GM19463 (cell line): ENCODE measurements around the gene EXOSC10.
"Not testable (repeated sequence)": the region's sequence is repeated elsewhere in the genome, so short reads cannot be mapped to it uniquely, and the experiment has no call there.

ENCODE experiments used
- ATAC-seq: cut with Tn5 transposase; IDR thresholded peaks from one replicate; pipeline ENCODE4 v1.9.1; 2021; ENCODE audit warnings: mild to moderate bottlenecking, moderate library complexity; ENCODE audit not compliant: unreplicated experiment

The EXOSC10 gene

GRCh38 chr1:11062965-11063401 is 36.7 kb downstream of the EXOSC10 start:
- ATAC-seq: no peak

GRCh38 chr1:11061652-11062365 is 37.9 kb downstream of the EXOSC10 start:
- no peak for ATAC-seq

GRCh38 chr1:11059968-11060830 is 39.5 kb downstream of the EXOSC10 start, which contains the start of gene SRM:
SRM (minus strand) TSS chr1:11060018; CDS start chr1:11059943, 75 bp downstream.
- ATAC-seq: peak; percentile 94

GRCh38 chr1:11059155-11059967 is 40.3 kb downstream of the EXOSC10 start:
- ATAC-seq: peak; percentile 13

- no peak for ATAC-seq
Measured at GRCh38 chr1:11058595-11059154, 41.0 kb downstream of the EXOSC10 start.

- no peak for ATAC-seq
Measured at GRCh38 chr1:11058026-11058425, 41.6 kb downstream of the EXOSC10 start.

- no peak for ATAC-seq
Measured at GRCh38 chr1:11057477-11057876, 42.2 kb downstream of the EXOSC10 start.

GRCh38 chr1:11056504-11056903 is 43.2 kb downstream of the EXOSC10 start:
- ATAC-seq: no peak

- ATAC-seq: no peak
Measured at GRCh38 chr1:11055676-11056075, 44.0 kb downstream of the EXOSC10 start.

GRCh38 chr1:11054666-11055065 is 45.0 kb downstream of the EXOSC10 start:
- no peak for ATAC-seq

- no peak for ATAC-seq
Measured at GRCh38 chr1:11054181-11054580, 45.5 kb downstream of the EXOSC10 start.

GRCh38 chr1:11053758-11054137 is 45.9 kb downstream of the EXOSC10 start:
- ATAC-seq: no peak

GRCh38 chr1:11052839-11053757 is 46.6 kb downstream of the EXOSC10 start:
- no peak for ATAC-seq

GRCh38 chr1:11051781-11052511 is 47.7 kb downstream of the EXOSC10 start:
- ATAC-seq: no peak

- not testable (repeated sequence) for ATAC-seq
Measured at GRCh38 chr1:11051121-11051520, 48.5 kb downstream of the EXOSC10 start.

GRCh38 chr1:11046625-11047365 is 52.9 kb downstream of the EXOSC10 start, which contains the start of gene MASP2:
MASP2 (minus strand) TSS chr1:11047239; CDS start chr1:11047207, 32 bp downstream.
- ATAC-seq: no peak

GRCh38 chr1:11046270-11046566 is 53.5 kb downstream of the EXOSC10 start:
- ATAC-seq: no peak
